Mesendoderm (in vitro differentiated cells): Measurements from ENCODE around the gene ODF2L. TPM values are rescaled to one million over a fixed set of nuclear protein-coding genes. Genes with fewer than 3 reads are reported as not detected.

Experiments
- DNase-seq: peaks from one replicate; pipeline ENCODE4 v3.0.0; 2013
- H2AK5ac ChIP-seq: 2 replicates; pipeline ENCODE4 v1.6.1; 2013; ENCODE audit warnings: low read length, inconsistent platforms
- H2BK120ac ChIP-seq: 2 replicates; pipeline ENCODE4 v1.6.1; 2013; ENCODE audit warnings: low read depth, mild to moderate bottlenecking, low read length, moderate library complexity, mixed read lengths
- H2BK15ac ChIP-seq: replicated peaks from 2 replicates; pipeline ENCODE4 v1.6.1; 2013; ENCODE audit warnings: low read depth, mild to moderate bottlenecking, moderate library complexity
- H2BK5ac ChIP-seq: 2 replicates; pipeline ENCODE4 v1.6.1; 2013; ENCODE audit warnings: low read length, inconsistent platforms
- H3K18ac ChIP-seq: 2 replicates; pipeline ENCODE4 v1.6.1; 2013; ENCODE audit warnings: mild to moderate bottlenecking, low read length, mixed read lengths
- H3K23ac ChIP-seq: one replicate; pipeline ENCODE4 v1.6.1; 2013; ENCODE audit warnings: low read length
- H3K27ac ChIP-seq: 2 replicates; pipeline ENCODE4 v1.5.1; 2013; ENCODE audit warnings: low read depth, mild to moderate bottlenecking, inconsistent platforms, low read length, moderate library complexity
- H3K27me3 ChIP-seq: 2 replicates; pipeline ENCODE4 v1.6.1; 2013; ENCODE audit warnings: low read length, control low read depth, mild to moderate bottlenecking, inconsistent platforms; ENCODE audit not compliant: insufficient read depth, poor library complexity
- H3K36me3 ChIP-seq: 2 replicates; pipeline ENCODE4 v1.6.1; 2013; ENCODE audit warnings: low read length, inconsistent platforms; ENCODE audit not compliant: control insufficient read depth, insufficient read depth
- H3K4ac ChIP-seq: one replicate; pipeline ENCODE4 v1.6.1; 2013; ENCODE audit warnings: low read depth, mild to moderate bottlenecking, low read length, moderate library complexity
- H3K4me1 ChIP-seq: 2 replicates; pipeline ENCODE4 v1.6.1; 2013; ENCODE audit warnings: low read depth, low read length, inconsistent platforms; ENCODE audit not compliant: control insufficient read depth
- H3K4me2 ChIP-seq: 2 replicates; pipeline ENCODE4 v1.6.1; 2013; ENCODE audit warnings: low read length
- H3K4me3 ChIP-seq: 2 replicates; pipeline ENCODE4 v1.5.1; 2013; ENCODE audit warnings: mild to moderate bottlenecking, low read length
- H3K56ac ChIP-seq: one replicate; pipeline ENCODE4 v1.6.1; 2013; ENCODE audit warnings: low read length
- H3K79me1 ChIP-seq: 2 replicates; pipeline ENCODE4 v1.6.1; 2013; ENCODE audit warnings: low read length, inconsistent platforms
- H3K79me2 ChIP-seq: 2 replicates; pipeline ENCODE4 v1.6.1; 2013; ENCODE audit warnings: mild to moderate bottlenecking, low read length; ENCODE audit not compliant: control insufficient read depth, insufficient read depth
- H3K9ac ChIP-seq: 2 replicates; pipeline ENCODE4 v1.6.1; 2013; ENCODE audit warnings: low read length, inconsistent platforms
- H4K5ac ChIP-seq: one replicate; pipeline ENCODE4 v1.6.1; 2013; ENCODE audit warnings: low read length
- H4K8ac ChIP-seq: one replicate; pipeline ENCODE4 v1.6.1; 2013; ENCODE audit warnings: low read depth, mild to moderate bottlenecking, control low read depth, low read length, moderate library complexity
- WGBS: extraction: QIAGEN DNeasy Blood & Tissue Kit; methylation state at CpG from one replicate; pipeline ENCODE4 v1.1.7; 2013; ENCODE audit warnings: low lambda C conversion rate, missing lambda C conversion rate; ENCODE audit not compliant: insufficient coverage; ENCODE audit errors: extremely low coverage; 5-methylcytosine and 5-hydroxymethylcytosine counted together
- small RNA-seq: library from polyadenylated mRNA; stranded (forward); fragments of <200 nt; extraction: miRNeasy Mini kit (QIAGEN cat#:217004); gene quantifications from one replicate; pipeline ENCODE3, GENCODE V24; 2013; ENCODE audit not compliant: insufficient read depth

ODF2L gene

GRCh38 chr1:86303041-86303690, 93.0 kb downstream of the ODF2L start:
- Histone ChIP-seq H4K8ac (no peak overlapping the region), H3K18ac (no peak overlapping the region), H3K36me3 (no peaks in the 10 kb centered on the region), H3K27me3 (no peaks in the 10 kb centered on the region), H3K4me3 (no peak overlapping the region), H3K9ac (no peak overlapping the region), H3K23ac (no peak overlapping the region), H2AK5ac (no peak overlapping the region), H3K4ac (no peak overlapping the region), H2BK120ac (no peak overlapping the region), H3K4me2 (no peak overlapping the region), H4K5ac (no peak overlapping the region), H3K79me1 (no peaks in the 10 kb centered on the region), H3K79me2 (no peaks in the 10 kb centered on the region), H3K27ac (no peak overlapping the region), H2BK5ac (no peak overlapping the region), H3K56ac (no peak overlapping the region), H2BK15ac (no peak overlapping the region), H3K4me1 (no peaks in the 10 kb centered on the region)
- no CpG with 5 or more reads among the region's 1 CpG for WGBS
- no peak for DNase-seq

Small RNAs within 50 kb of the gene (small RNA-seq; reads per million reads assigned to genes)
- gene MIR7856, result not detected
